Measurements from ENCODE around the gene VTI1A. TPM values are rescaled to one million over a fixed set of nuclear protein-coding genes. Genes with fewer than 3 reads are reported as not detected.

The VTI1A gene
- total RNA-seq, 1 experiment from 2014 or later = 15.7 TPM

GRCh38 chr10:112679392-112679791, 232.4 kb downstream of the VTI1A start:
- DNase-seq (ENCODE audit: low read depth) = no peak

- no peak for DNase-seq (ENCODE audit: low read depth)
Measured at GRCh38 chr10:112680586-112680985, 233.6 kb downstream of the VTI1A start.

- peak; percentile 2 for DNase-seq (ENCODE audit: low read depth)
Measured at GRCh38 chr10:112687647-112688046, 240.6 kb downstream of the VTI1A start.

GRCh38 chr10:112689327-112690072, 242.5 kb downstream of the VTI1A start:
- DNase-seq (ENCODE audit: low read depth) = peak; percentile 11

- DNase-seq (ENCODE audit: low read depth) = no peak
Measured at GRCh38 chr10:112695539-112695938, 248.5 kb downstream of the VTI1A start.

- no peak for DNase-seq (ENCODE audit: low read depth)
Measured at GRCh38 chr10:112696592-112696991, 249.6 kb downstream of the VTI1A start.

GRCh38 chr10:112698133-112698817, 251.3 kb downstream of the VTI1A start:
- DNase-seq (ENCODE audit: low read depth) = no peak

GRCh38 chr10:112698818-112699164, 251.8 kb downstream of the VTI1A start:
- DNase-seq (ENCODE audit: low read depth) = no peak

- DNase-seq (ENCODE audit: low read depth) = no peak
Measured at GRCh38 chr10:112700215-112700671, 253.2 kb downstream of the VTI1A start.

GRCh38 chr10:112701211-112701877, 254.3 kb downstream of the VTI1A start:
- no peak for DNase-seq (ENCODE audit: low read depth)

- DNase-seq (ENCODE audit: low read depth) = no peak
Measured at GRCh38 chr10:112701878-112702255, 254.9 kb downstream of the VTI1A start.

- DNase-seq (ENCODE audit: low read depth) = no peak
Measured at GRCh38 chr10:112706577-112706976, 259.6 kb downstream of the VTI1A start.

- DNase-seq (ENCODE audit: low read depth) = no peak
Measured at GRCh38 chr10:112708461-112708860, 261.4 kb downstream of the VTI1A start.

- no peak for DNase-seq (ENCODE audit: low read depth)
Measured at GRCh38 chr10:112710528-112710927, 263.5 kb downstream of the VTI1A start.

- DNase-seq (ENCODE audit: low read depth) = peak; percentile 2
Measured at GRCh38 chr10:112711366-112711765, 264.4 kb downstream of the VTI1A start.

GRCh38 chr10:112712536-112712935, 265.5 kb downstream of the VTI1A start:
- DNase-seq (ENCODE audit: low read depth) = no peak

- no peak for DNase-seq (ENCODE audit: low read depth)
Measured at GRCh38 chr10:112713411-112713810, 266.4 kb downstream of the VTI1A start.

GRCh38 chr10:112715581-112715980, 268.6 kb downstream of the VTI1A start:
- no peak for DNase-seq (ENCODE audit: low read depth)

- no peak for DNase-seq (ENCODE audit: low read depth)
Measured at GRCh38 chr10:112716076-112716475, 269.1 kb downstream of the VTI1A start.

- no peak for DNase-seq (ENCODE audit: low read depth)
Measured at GRCh38 chr10:112716924-112717413, 270.0 kb downstream of the VTI1A start.

- no peak for DNase-seq (ENCODE audit: low read depth)
Measured at GRCh38 chr10:112720178-112720577, 273.2 kb downstream of the VTI1A start.

- peak; percentile 34 for DNase-seq (ENCODE audit: low read depth)
Measured at GRCh38 chr10:112721080-112721698, 274.2 kb downstream of the VTI1A start.

Measured in Daoy (cell line).